Measurements from ENCODE around the gene FLOT1. TPM values are rescaled to one million over a fixed set of nuclear protein-coding genes. Genes with fewer than 3 reads are reported as not detected.

FLOT1 gene
- total RNA-seq, 1 donor from 2014 or later: 207 TPM

Other genes starting within 250 kb of the FLOT1 start
- 17.6 TPM for gene GNL1, start 186.2 kb downstream of the FLOT1 start, total RNA-seq
- gene PRR3, start 185.4 kb downstream of the FLOT1 start, total RNA-seq: 1.4 TPM
- gene ABCF1, start 171.2 kb downstream of the FLOT1 start, total RNA-seq: 32.5 TPM
- 29.6 TPM for gene PPP1R10, start 125.4 kb downstream of the FLOT1 start, total RNA-seq
- gene MRPS18B, start 124.8 kb downstream of the FLOT1 start, total RNA-seq: 124 TPM
- gene ATAT1, start 115.8 kb downstream of the FLOT1 start, total RNA-seq: 1.7 TPM
- 58.3 TPM for gene C6orf136, start 95.6 kb downstream of the FLOT1 start, total RNA-seq
- 20.5 TPM for gene DHX16, start 69.7 kb downstream of the FLOT1 start, total RNA-seq
- 13.4 TPM for gene PPP1R18, start 56.0 kb downstream of the FLOT1 start, total RNA-seq
- 3.2 TPM for gene NRM, start 51.7 kb downstream of the FLOT1 start, total RNA-seq
- 16.4 TPM for gene MDC1, start 25.4 kb downstream of the FLOT1 start, total RNA-seq
- gene TUBB, start 22.3 kb downstream of the FLOT1 start, total RNA-seq: 179 TPM
- gene IER3, start 1.9 kb upstream of the FLOT1 start, total RNA-seq: 11.4 TPM
- 23.2 TPM for gene DDR1, start 141.8 kb upstream of the FLOT1 start, total RNA-seq
- gene GTF2H4, start 165.5 kb upstream of the FLOT1 start, total RNA-seq: 23.6 TPM
- 17.2 TPM for gene VARS2, start 171.6 kb upstream of the FLOT1 start, total RNA-seq
- gene SFTA2, start 189.5 kb upstream of the FLOT1 start, total RNA-seq: not detected
- not detected for gene MUCL3, start 198.3 kb upstream of the FLOT1 start, total RNA-seq
- gene MUC21, start 241.0 kb upstream of the FLOT1 start, total RNA-seq: not detected

All from Right ventricle myocardium superior (tissue), 1 donor.